NCI-H524 treated with DMSO at 0.1 percent for 48 hours (cell line): ENCODE data around the gene MAEA.

Source experiments
- DNase-seq: peaks from one replicate; lab custom pipeline; 2025; lab: John Stamatoyannopoulos, UW

MAEA gene

GRCh38 chr4:1249731-1250526, 39.8 kb upstream of the MAEA start:
- DNase-seq, result no peak

- no peak for DNase-seq
Measured at GRCh38 chr4:1250527-1250812, 39.2 kb upstream of the MAEA start.

- DNase-seq, result no peak
Measured at GRCh38 chr4:1250921-1251772, 38.5 kb upstream of the MAEA start.

GRCh38 chr4:1251773-1252066, 38.0 kb upstream of the MAEA start:
- no peak for DNase-seq

- no peak for DNase-seq
Measured at GRCh38 chr4:1252928-1253492, 36.7 kb upstream of the MAEA start.

- no peak for DNase-seq
Measured at GRCh38 chr4:1253831-1254230, 35.9 kb upstream of the MAEA start.

GRCh38 chr4:1255151-1255550, 34.5 kb upstream of the MAEA start:
- DNase-seq, result no peak

- DNase-seq, result no peak
Measured at GRCh38 chr4:1255699-1256098, 34.0 kb upstream of the MAEA start.

- no peak for DNase-seq
Measured at GRCh38 chr4:1258457-1258856, 31.2 kb upstream of the MAEA start.

- DNase-seq, result no peak
Measured at GRCh38 chr4:1259966-1260365, 29.7 kb upstream of the MAEA start.

- no peak for DNase-seq
Measured at GRCh38 chr4:1260418-1261106, 29.1 kb upstream of the MAEA start.

GRCh38 chr4:1261107-1261928, 28.4 kb upstream of the MAEA start:
- DNase-seq, result no peak

GRCh38 chr4:1264942-1265341, 24.7 kb upstream of the MAEA start:
- no peak for DNase-seq

GRCh38 chr4:1265351-1265750, 24.3 kb upstream of the MAEA start:
- no peak for DNase-seq

- no peak for DNase-seq
Measured at GRCh38 chr4:1266881-1267763, 22.6 kb upstream of the MAEA start.

- DNase-seq, result no peak
Measured at GRCh38 chr4:1269209-1269608, 20.5 kb upstream of the MAEA start.

- no peak for DNase-seq
Measured at GRCh38 chr4:1271686-1272085, 18.0 kb upstream of the MAEA start.

GRCh38 chr4:1274871-1275270, 14.8 kb upstream of the MAEA start:
- DNase-seq, result no peak

- no peak for DNase-seq
Measured at GRCh38 chr4:1276984-1277383, 12.7 kb upstream of the MAEA start.

GRCh38 chr4:1277667-1278665, 11.7 kb upstream of the MAEA start:
- DNase-seq, result no peak
